ENCODE data around the gene CREG2.

DNA sequence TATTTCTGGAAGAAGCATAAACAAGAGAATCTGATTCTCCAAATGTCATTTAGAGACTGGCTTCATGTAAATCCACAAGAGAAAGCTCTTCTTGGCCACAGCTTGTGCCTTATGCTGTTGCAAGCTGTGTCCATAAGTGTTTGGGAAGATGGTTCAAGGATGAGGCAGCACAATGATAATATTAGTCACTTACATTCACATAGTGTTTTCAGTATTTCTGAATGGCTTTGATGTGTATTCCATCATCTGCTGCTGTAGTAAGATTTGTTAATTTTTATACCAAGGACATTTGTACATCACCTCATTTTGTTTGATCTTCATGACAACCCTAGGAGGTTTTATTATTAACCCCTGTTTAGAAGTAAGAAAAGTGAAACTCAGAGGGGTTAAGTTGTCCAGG is 29.9 kb downstream of the CREG2 start:
- TF ChIP-seq, protein P1, sequence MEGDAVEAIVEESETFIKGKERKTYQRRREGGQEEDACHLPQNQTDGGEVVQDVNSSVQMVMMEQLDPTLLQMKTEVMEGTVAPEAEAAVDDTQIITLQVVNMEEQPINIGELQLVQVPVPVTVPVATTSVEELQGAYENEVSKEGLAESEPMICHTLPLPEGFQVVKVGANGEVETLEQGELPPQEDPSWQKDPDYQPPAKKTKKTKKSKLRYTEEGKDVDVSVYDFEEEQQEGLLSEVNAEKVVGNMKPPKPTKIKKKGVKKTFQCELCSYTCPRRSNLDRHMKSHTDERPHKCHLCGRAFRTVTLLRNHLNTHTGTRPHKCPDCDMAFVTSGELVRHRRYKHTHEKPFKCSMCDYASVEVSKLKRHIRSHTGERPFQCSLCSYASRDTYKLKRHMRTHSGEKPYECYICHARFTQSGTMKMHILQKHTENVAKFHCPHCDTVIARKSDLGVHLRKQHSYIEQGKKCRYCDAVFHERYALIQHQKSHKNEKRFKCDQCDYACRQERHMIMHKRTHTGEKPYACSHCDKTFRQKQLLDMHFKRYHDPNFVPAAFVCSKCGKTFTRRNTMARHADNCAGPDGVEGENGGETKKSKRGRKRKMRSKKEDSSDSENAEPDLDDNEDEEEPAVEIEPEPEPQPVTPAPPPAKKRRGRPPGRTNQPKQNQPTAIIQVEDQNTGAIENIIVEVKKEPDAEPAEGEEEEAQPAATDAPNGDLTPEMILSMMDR (IDR thresholded peaks at IDR 0.05), result no peak
- TF ChIP-seq EP300 (IDR thresholded peaks at IDR 0.05), result no peak
- no peak for TF ChIP-seq POLR2A (IDR thresholded peaks at IDR 0.05)
